T-helper 1 cell treated with Interleukin-12 subunit alpha and Interleukin-12 subunit beta and Interleukin-4 antibody, amounts not matched to agents 30 μg/mL and 1 μg/mL, for 36 hours (primary cell): ENCODE data around the gene MFSD8.
"Not testable (repeated sequence)": the region's sequence is repeated elsewhere in the genome, so short reads cannot be mapped to it uniquely, and the experiment has no call there.

Experiments
- H3K27ac Mint-ChIP-seq: one replicate; pipeline ENCODE4 v1.8.0; 2021; ENCODE audit warnings: mild to moderate bottlenecking, mixed read lengths
- H3K27me3 Mint-ChIP-seq: one replicate; pipeline ENCODE4 v1.8.0; 2021; ENCODE audit warnings: low read depth, mixed read lengths
- H3K36me3 Mint-ChIP-seq: one replicate; pipeline ENCODE4 v1.8.0; 2021; ENCODE audit warnings: low read depth, mixed read lengths
- H3K4me1 Mint-ChIP-seq: one replicate; pipeline ENCODE4 v1.8.0; 2021; ENCODE audit warnings: low read depth, mixed read lengths
- H3K4me3 Mint-ChIP-seq: one replicate; pipeline ENCODE4 v1.8.0; 2021; ENCODE audit warnings: mild to moderate bottlenecking, moderate library complexity, mixed read lengths
- H3K9me3 Mint-ChIP-seq: one replicate; pipeline ENCODE4 v1.8.0; 2021; ENCODE audit warnings: mixed read lengths

Gene MFSD8

DNA sequence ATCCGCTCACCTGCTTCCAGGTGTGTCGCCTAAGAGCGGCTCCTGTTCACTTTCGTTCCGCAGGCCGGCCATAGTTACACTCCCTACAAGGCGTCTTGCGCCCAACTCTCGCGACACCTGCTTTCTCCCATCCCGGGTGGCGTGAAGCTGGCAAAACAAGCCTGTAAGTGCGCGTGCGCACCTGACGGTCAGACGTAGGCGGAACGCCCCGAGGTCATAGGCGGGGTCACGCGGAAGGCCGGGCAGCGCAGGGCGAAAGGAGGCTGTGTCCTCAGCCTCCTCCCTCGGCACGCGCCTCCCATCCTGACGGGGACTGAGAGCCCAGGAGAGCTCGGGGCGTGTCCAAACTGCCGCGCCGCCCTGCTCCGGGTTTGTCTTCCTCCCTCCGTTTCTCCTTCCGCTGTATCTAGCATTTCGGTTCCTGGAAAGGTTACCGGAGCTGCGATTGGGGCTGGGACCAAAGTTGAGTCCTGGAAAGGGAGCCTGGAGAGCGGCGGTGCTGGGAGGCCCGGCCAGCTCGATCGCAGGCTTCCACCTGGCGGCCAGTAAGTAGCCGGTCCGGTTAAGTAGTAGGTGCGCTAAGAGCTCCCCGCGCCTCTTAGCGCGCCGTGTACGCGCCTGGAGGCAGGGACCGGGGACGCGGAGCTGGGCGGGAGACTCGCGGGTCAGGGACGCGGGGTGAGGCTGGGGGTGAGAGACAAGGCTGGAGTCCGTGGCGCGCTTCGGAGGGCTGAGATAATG, at the start of gene MFSD8, which contains the start of gene ABHD18:
Gene MFSD8 (minus strand): TSS at position 112 of the 741 bp plus-strand sequence. CDS start 40 bp downstream, at position 72.
Gene ABHD18 (plus strand): TSS at position 345 of the 741 bp plus-strand sequence. CDS start 17,550 bp downstream, outside the sequence.
- no peaks in the 10 kb centered on the region for H3K9me3 Mint-ChIP-seq
- H3K4me1 Mint-ChIP-seq: peaks cover 24% of the 10 kb centered on the region
- peak within 1 kb of the TSS; percentile 78 for H3K4me3 Mint-ChIP-seq
- H3K27ac Mint-ChIP-seq: peak within 1 kb of the TSS; percentile 85
- H3K27me3 Mint-ChIP-seq: no peaks in the 10 kb centered on the region
- H3K36me3 Mint-ChIP-seq: peaks cover 5% of the 10 kb centered on the region

GRCh38 chr4:128009428-128009827, 44.5 kb upstream of the MFSD8 start:
- H3K36me3 Mint-ChIP-seq: peaks cover 20% of the 10 kb centered on the region
- H3K27ac Mint-ChIP-seq: no peak overlapping the region
- H3K27me3 Mint-ChIP-seq: no peaks in the 10 kb centered on the region
- H3K4me3 Mint-ChIP-seq: no peak overlapping the region
- H3K9me3 Mint-ChIP-seq: no peaks in the 10 kb centered on the region
- H3K4me1 Mint-ChIP-seq: no peaks in the 10 kb centered on the region

GRCh38 chr4:128006592-128006991, 41.6 kb upstream of the MFSD8 start:
- H3K27ac Mint-ChIP-seq: no peak overlapping the region
- no peaks in the 10 kb centered on the region for H3K9me3 Mint-ChIP-seq
- no peaks in the 10 kb centered on the region for H3K27me3 Mint-ChIP-seq
- H3K4me3 Mint-ChIP-seq: no peak overlapping the region
- peaks cover 15% of the 10 kb centered on the region for H3K36me3 Mint-ChIP-seq
- H3K4me1 Mint-ChIP-seq: peaks cover 2% of the 10 kb centered on the region

DNA sequence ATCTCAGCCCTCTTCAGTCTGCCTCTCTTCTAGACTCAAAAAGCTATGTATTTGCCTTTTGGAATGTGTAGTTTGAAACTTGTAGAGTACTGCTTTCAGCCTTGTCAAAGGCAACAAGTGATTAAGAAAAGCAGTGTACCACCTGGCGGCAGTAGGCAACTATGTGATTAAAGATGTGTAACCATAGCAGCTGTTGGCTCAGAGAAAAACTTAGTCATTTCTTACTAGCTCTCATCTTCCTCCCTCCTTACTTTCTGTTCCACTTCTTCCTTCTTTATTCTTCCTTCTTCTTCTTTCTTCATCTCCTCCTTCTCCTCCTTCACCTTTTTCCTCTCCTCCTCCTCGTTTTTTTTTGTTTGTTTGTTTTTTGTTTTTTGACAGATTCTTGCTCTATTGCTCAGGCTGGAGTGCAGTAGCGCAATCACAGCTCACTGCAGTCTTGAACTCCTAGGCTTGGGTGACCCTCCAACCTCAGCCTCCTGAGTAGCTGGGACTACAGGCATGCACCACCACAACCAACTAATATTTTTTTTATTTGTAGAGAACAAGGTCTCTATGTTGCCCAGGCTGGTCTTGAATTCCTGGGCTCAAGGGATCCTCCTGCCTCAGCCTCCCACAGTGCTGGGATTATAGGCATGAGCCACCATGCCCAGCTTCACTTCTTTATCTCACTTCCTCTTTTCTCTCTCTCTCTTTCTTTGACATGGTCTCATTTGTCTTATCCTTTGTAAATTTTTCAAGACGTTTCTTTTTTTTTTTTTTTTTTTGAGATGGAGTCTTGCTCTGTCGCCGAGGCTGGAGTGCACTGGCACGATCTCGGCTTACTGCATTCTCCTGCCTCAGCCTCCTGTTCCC, 32.8 kb upstream of the MFSD8 start:
- H3K27me3 Mint-ChIP-seq: no peaks in the 10 kb centered on the region
- H3K27ac Mint-ChIP-seq: peak overlapping the region; percentile 4
- H3K4me1 Mint-ChIP-seq: peaks cover 23% of the 10 kb centered on the region
- H3K9me3 Mint-ChIP-seq: peaks cover 14% of the 10 kb centered on the region
- H3K36me3 Mint-ChIP-seq: peaks cover 38% of the 10 kb centered on the region
- no peak overlapping the region for H3K4me3 Mint-ChIP-seq

- not testable (repeated sequence) for H3K27me3 Mint-ChIP-seq, H3K4me3 Mint-ChIP-seq, H3K27ac Mint-ChIP-seq
- Mint-ChIP-seq H3K36me3 (peaks cover 34% of the 10 kb centered on the region), H3K4me1 (peaks cover 22% of the 10 kb centered on the region), H3K9me3 (peaks cover 14% of the 10 kb centered on the region)
These were observed 31.5 kb upstream of the MFSD8 start for GRCh38 chr4:127996521-127996920.

- Mint-ChIP-seq H3K36me3 (peaks cover 33% of the 10 kb centered on the region), H3K4me1 (peaks cover 16% of the 10 kb centered on the region), H3K27me3 (no peaks in the 10 kb centered on the region), H3K9me3 (peaks cover 14% of the 10 kb centered on the region), H3K27ac (no peak overlapping the region), H3K4me3 (no peak overlapping the region)
These were observed 30.8 kb upstream of the MFSD8 start for GRCh38 chr4:127995776-127996175.

DNA sequence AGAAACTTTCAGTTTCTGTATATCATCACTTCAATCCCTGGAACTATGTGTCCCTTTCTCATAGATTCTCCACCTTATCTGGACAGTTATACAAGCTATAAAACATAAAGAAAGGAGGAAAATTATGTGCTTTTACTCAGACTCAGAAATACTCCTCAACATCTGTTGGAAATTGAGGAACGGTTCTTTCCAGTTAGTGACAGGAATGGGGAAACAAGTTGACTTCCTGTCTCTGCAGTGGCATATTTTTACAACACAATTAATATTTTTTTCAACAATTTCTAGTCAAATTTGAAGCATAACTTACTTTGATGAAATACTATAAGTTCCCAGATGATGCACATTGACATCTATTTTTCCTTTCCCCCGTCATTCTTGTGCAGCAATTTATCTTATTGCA, 28.2 kb upstream of the MFSD8 start:
- peak overlapping the region; percentile 3 for H3K27ac Mint-ChIP-seq
- peaks cover 7% of the 10 kb centered on the region for H3K9me3 Mint-ChIP-seq
- no peak overlapping the region for H3K4me3 Mint-ChIP-seq
- peaks cover 14% of the 10 kb centered on the region for H3K4me1 Mint-ChIP-seq
- no peaks in the 10 kb centered on the region for H3K27me3 Mint-ChIP-seq
- peaks cover 27% of the 10 kb centered on the region for H3K36me3 Mint-ChIP-seq

DNA sequence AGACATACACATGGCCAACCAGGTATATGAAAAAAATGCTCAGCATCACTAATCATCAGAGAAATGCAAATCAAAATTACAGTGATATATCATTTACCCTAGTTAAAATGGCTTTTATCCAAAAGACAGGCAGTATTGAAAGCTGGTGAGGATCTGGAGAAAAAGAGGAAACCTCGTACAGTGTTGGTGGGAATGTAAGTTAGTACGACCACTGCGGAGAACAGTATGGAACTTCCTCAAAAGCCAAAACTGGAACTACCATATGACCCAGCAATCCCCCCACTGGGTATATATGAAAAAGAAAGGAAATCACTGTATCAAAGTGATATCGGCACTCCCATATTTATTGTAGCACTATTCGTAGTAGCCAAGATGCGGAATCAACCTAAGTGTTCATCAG, 23.7 kb upstream of the MFSD8 start:
- Mint-ChIP-seq H3K9me3 (no peaks in the 10 kb centered on the region), H3K27me3 (no peaks in the 10 kb centered on the region), H3K27ac (no peak overlapping the region), H3K4me3 (no peak overlapping the region), H3K4me1 (peaks cover 5% of the 10 kb centered on the region), H3K36me3 (peaks cover 18% of the 10 kb centered on the region)

DNA sequence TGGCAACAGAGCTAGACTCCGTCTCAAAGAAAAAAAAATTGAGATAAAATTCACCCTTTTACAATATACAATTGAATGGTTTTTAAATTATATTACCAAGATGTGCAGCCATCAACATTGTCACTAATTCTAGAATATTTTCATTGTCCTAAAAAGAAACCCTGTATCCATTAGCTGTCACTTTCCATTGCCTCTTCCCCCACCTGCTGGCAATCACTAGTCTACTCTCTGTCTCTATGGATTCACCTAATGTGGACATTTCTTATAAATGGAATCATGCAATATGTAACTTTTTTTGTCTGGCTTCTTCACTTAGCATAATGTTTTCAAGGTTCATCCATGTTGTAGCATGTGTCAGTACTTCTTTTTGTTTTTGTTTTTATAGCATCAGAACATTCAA, 21.0 kb upstream of the MFSD8 start:
- Mint-ChIP-seq H3K9me3 (no peaks in the 10 kb centered on the region), H3K27ac (no peak overlapping the region), H3K27me3 (no peaks in the 10 kb centered on the region), H3K4me1 (no peaks in the 10 kb centered on the region), H3K4me3 (no peak overlapping the region), H3K36me3 (peaks cover 18% of the 10 kb centered on the region)

DNA sequence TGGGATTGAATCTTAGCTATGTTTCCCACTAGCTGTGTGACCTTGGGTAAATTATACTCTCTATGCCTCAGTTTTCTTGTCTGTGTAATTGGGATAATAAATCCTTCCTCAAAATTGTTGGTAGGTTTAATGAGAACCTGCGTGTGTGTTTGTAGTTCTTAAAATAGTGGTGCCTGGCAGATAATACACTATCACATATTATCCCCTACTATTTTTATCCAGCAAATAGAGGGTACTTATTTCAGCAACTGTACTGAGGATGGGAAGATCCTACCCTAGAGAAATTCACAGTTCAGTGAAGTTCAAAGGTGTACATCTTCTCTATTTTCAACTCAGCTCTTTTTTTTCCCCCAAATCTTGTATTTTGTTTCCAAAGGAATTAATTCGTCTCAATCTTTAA, 17.5 kb upstream of the MFSD8 start:
- no peak overlapping the region for H3K27ac Mint-ChIP-seq
- no peaks in the 10 kb centered on the region for H3K27me3 Mint-ChIP-seq
- no peaks in the 10 kb centered on the region for H3K9me3 Mint-ChIP-seq
- H3K4me1 Mint-ChIP-seq: no peaks in the 10 kb centered on the region
- H3K4me3 Mint-ChIP-seq: no peak overlapping the region
- peaks cover 16% of the 10 kb centered on the region for H3K36me3 Mint-ChIP-seq

DNA sequence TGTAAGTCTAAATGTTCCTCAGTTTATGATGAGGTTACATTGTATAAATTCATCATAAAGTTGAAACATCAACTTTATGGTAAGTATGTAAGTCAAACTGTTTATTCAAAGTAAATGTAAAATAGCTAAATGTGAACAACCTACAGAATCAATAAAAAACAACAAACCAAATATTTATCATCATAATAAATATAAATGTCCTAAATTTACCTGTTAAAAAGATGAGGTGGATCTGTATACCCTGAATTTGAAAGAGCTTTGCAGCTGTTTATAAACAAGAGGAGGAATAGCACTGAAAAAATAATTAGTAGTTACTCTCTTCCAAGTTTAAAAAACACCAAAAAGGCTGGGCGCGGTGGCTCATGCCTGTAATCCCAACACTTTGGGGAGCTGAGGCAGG, 14.0 kb upstream of the MFSD8 start:
- Mint-ChIP-seq H3K9me3 (no peaks in the 10 kb centered on the region), H3K4me3 (no peak overlapping the region), H3K27me3 (no peaks in the 10 kb centered on the region), H3K27ac (no peak overlapping the region), H3K4me1 (peaks cover 4% of the 10 kb centered on the region), H3K36me3 (peaks cover 16% of the 10 kb centered on the region)

- Mint-ChIP-seq H3K27ac (no peak overlapping the region), H3K4me3 (no peak overlapping the region), H3K9me3 (no peaks in the 10 kb centered on the region), H3K27me3 (no peaks in the 10 kb centered on the region), H3K4me1 (peaks cover 7% of the 10 kb centered on the region), H3K36me3 (peaks cover 12% of the 10 kb centered on the region)
These were observed 10.3 kb upstream of the MFSD8 start for GRCh38 chr4:127975121-127975770.

- H3K27ac Mint-ChIP-seq, H3K9me3 Mint-ChIP-seq, H3K27me3 Mint-ChIP-seq, H3K4me3 Mint-ChIP-seq: not testable (repeated sequence)
- Mint-ChIP-seq H3K36me3 (peaks cover 10% of the 10 kb centered on the region), H3K4me1 (peaks cover 22% of the 10 kb centered on the region)
These were observed 6.0 kb upstream of the MFSD8 start for GRCh38 chr4:127970925-127971324.

DNA sequence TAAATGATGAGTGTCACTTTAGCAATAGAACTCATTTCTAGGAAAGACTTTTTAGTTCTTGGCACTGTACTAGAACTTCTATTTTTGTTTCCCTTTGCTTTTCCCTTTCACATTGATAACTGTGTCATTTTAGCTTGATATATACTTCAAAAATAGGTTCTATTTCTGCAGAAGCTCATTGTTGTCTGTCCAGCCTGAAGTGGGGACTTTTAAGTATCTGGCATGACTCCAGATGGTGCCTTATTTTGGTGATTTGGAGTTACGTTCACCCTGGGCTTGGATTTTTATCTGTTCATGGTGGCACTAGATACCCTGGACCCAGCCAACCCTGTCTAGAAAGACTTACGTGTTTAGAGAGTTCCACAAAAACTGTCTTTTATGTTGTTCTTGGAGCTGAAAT, 3.6 kb upstream of the MFSD8 start:
- no peak overlapping the region for H3K4me3 Mint-ChIP-seq

More for the DNA sequence above, 3.6 kb upstream of the MFSD8 start:
- Mint-ChIP-seq H3K4me1 (peaks cover 21% of the 10 kb centered on the region), H3K9me3 (no peaks in the 10 kb centered on the region), H3K36me3 (no peaks in the 10 kb centered on the region), H3K27me3 (no peaks in the 10 kb centered on the region), H3K27ac (no peak overlapping the region)
